ENCODE data around the gene PWP2.
"Not testable (repeated sequence)": the region's sequence is repeated elsewhere in the genome, so short reads cannot be mapped to it uniquely, and the experiment has no call there.

- TF ChIP-seq CTCF, POLR2A (IDR thresholded peaks at IDR 0.05): not testable (repeated sequence)
Observed at GRCh38 chr21:44147108-44147507, 39.9 kb downstream of the PWP2 start.

Data from esophagus squamous epithelium (tissue), 4 donors.